HG03039 (cell line): ENCODE results near the gene LZTS2.

Experiments
- ATAC-seq: cut with Tn5 transposase; IDR thresholded peaks from one replicate; pipeline ENCODE4 v1.9.1; 2021; ENCODE audit warnings: mild to moderate bottlenecking, moderate library complexity; ENCODE audit not compliant: unreplicated experiment

Gene LZTS2

GRCh38 chr10:100978901-100979195, 20.8 kb upstream of the LZTS2 start:
- ATAC-seq = no peak

DNA sequence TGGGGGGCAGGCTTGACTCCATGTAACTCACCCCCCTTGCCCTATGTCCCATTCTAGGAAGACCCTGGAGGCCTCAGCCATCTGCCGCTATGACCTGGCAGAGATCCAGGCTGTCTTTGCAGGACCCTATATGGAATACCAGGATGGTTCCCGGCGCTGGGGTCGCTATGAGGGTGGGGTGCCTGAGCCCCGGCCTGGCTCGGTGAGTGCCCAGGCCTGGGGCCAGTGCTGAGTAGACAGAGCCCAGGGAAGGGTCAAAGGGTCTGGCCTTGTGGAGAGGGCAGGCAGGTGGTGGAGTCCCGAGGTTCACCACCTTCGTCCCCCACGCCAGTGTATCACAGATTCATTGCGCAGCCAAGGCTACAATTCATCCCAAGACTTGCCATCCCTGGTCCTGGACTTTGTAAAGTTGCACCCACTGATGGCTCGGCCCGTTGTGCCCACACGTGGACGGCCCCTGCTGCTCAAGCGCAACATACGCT, 19.8 kb upstream of the LZTS2 start:
- no peak for ATAC-seq

GRCh38 chr10:100980311-100980710, 19.3 kb upstream of the LZTS2 start:
- no peak for ATAC-seq

- ATAC-seq = no peak
Measured at GRCh38 chr10:100980711-100981110, 18.9 kb upstream of the LZTS2 start.

DNA sequence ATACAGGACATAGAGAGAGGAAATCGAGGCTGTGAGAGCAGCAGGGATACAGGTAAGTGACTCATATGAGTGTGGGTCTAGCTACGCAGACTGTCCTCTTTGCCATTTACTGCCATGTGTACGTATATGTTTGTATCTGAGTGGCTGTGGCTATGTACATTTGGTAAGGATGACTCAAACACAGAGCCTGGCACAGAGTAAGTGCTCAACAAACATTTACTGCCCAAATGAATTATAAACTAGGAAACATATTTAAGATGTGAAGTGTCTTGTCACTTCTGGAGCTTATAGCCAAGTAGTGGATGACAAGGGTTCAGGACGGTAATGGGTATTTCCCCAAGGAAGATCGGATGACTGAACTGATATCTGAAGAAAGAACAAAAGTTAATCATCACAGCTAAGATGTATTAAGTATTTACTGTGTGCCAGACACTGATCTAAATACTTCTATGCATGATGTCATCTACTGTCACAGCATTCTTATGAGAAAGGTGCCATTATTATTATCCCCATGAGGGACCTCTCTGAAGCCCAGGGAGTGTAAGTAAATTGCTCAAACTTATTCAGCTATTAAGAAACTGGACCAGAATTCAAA, 18.3 kb upstream of the LZTS2 start:
- ATAC-seq = no peak

- no peak for ATAC-seq
Measured at GRCh38 chr10:100982916-100983830, 16.4 kb upstream of the LZTS2 start.

GRCh38 chr10:100983868-100984671, 15.5 kb upstream of the LZTS2 start:
- no peak for ATAC-seq

GRCh38 chr10:100984672-100985177, 14.9 kb upstream of the LZTS2 start:
- no peak for ATAC-seq

DNA sequence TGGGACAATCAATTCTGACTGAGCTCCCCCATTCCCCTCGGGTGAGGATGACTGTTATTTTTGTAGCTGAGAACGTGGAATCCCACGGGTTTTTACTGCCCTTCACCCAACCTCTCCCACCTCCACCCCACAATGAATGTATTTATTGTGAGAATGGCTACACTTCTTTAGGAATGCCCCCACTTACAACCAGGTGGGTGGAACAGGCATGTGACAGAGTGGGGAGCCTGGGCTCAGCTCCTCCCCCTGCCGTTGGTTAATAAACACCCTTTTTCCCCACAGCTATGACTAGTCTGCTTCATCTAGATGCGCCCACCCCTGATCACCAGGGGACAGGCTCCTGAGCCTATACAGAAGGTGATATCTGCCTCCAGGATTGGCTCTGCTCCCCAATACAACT, 14.3 kb upstream of the LZTS2 start:
- no peak for ATAC-seq

DNA sequence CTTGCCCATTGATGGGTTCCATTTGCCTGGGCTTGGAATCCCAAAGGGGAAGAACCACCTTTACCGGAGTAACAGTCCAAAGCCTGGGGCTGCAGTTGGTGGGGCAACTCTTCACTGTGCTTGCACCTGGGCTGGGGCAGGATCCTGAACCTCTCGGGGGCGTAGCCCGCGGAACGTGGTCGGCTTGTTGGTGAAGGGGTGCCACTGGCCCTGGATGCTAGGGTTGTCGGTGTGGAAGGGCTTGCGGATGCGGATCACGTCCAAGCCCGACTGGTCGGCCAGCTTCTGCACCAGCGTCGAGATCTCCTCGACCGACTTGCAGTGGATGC, 13.0 kb upstream of the LZTS2 start:
- no peak for ATAC-seq

DNA sequence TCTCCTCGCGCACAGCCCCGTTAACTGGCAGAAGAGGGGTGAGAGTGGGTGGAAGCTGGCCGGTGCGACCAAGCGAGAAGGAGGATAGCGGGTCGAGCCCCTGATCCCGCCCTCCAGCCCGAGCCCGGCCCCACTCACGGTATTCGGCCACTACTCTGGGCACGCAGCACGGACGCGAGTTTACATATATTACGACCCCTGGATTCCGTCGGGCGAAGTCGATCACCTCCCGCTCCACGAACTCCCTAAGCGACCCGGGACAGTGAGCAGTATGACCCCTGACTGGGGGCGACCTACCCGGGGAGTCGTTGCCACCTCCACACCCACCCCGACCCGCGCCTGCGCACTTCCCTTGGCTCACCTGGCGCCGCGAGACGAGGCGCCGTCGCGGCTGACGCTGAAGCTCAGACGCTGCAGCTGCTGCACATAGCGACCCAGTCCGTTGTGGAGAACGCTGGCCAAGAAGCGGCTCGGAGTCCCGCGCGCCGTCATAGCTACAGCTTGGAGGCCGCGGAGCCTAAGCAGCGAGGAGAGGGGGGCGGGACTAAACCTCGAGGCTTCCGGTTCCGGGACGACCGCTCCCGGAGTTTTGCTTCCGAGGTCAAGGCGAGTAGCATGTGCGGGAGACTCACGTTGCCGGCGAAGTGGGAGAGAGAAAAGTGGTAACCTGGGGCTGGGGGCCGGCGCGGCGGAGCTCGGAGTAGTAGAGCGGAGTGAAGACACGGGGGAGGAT, 12.5 kb upstream of the LZTS2 start, which contains the start of the genes MRPL43 and TWNK:
TSS of gene MRPL43 (minus strand) at position 546 of the 733 bp plus-strand sequence. CDS start at position 492, 54 bp downstream.
TSS of gene TWNK (plus strand) at position 592 of the 733 bp plus-strand sequence. CDS start 668 bp downstream, outside the sequence.
- peak; percentile 79 for ATAC-seq

DNA sequence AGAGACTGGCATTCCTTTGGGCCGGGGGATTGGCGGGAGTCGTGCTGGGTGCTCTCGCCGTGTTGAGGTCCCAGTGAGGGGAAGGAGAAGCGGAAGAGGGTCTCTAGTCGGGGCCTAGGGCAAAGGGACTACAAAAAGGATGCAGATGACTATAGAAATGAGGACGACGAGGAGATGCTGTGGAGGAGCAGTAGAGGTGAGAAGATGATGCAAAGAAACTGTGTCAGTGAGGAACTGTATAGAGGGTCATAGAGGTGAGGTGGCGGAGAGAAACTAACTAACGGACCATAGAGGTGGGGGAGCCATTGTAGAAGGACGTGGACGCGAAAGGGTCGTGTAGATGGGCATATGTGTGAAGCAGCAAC, 11.9 kb upstream of the LZTS2 start:
- ATAC-seq = no peak

DNA sequence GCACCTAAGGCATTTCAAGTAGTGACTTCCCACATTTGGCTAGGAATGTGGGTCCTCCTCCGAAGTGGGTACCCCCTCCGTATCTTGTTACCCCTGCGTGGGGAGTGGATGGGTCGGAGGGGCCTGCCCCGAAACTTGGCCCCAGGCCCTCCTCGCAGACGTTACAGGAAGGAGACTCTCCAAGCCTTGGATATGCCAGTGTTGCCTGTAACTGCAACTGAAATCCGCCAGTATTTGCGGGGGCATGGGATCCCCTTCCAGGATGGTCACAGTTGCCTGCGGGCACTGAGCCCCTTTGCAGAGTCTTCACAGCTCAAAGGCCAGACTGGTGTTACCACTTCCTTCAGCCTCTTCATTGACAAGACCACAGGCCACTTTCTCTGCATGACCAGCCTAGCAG, 11.4 kb upstream of the LZTS2 start:
- no peak for ATAC-seq

- ATAC-seq = no peak
Measured at GRCh38 chr10:100989088-100989487, 10.5 kb upstream of the LZTS2 start.

DNA sequence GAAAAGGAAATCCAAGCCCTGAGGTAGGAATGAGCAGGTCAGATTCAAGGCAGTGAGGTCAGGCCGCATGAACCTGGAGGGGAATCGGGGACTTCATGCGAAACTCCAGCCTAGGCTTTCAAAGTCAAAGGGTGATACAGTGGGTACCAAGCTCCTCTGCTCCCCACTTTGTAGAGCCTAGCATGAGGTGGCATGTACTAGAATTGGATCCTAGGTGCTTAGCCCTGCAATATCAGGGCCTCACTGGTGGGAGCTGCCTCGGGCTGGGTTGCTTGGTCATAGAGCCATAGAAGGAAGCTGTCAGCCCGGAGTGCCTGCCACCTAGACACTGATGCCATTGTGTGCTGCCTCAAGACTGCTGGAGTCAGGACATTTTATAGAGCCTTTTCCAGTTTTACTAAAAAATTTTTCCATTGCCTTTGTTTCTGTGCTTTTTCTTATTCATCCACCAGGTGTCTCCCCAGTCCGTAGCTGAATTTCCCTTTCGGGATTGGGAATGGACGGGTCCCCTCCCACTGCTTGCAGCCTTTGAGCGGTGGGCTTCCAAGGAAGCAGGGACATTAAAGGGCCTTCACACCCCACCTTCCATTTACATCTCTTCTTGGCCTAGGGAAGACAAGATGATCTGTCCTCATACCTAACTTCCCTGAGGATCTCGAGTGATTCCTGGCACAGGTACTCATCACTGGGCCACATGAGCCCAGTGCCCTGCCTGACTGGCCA, 5.5 kb upstream of the LZTS2 start:
- no peak for ATAC-seq

GRCh38 chr10:100995181-100995580, 4.4 kb upstream of the LZTS2 start:
- ATAC-seq = no peak

- no peak for ATAC-seq
Measured at GRCh38 chr10:100996678-100997359, 2.8 kb upstream of the LZTS2 start.

DNA sequence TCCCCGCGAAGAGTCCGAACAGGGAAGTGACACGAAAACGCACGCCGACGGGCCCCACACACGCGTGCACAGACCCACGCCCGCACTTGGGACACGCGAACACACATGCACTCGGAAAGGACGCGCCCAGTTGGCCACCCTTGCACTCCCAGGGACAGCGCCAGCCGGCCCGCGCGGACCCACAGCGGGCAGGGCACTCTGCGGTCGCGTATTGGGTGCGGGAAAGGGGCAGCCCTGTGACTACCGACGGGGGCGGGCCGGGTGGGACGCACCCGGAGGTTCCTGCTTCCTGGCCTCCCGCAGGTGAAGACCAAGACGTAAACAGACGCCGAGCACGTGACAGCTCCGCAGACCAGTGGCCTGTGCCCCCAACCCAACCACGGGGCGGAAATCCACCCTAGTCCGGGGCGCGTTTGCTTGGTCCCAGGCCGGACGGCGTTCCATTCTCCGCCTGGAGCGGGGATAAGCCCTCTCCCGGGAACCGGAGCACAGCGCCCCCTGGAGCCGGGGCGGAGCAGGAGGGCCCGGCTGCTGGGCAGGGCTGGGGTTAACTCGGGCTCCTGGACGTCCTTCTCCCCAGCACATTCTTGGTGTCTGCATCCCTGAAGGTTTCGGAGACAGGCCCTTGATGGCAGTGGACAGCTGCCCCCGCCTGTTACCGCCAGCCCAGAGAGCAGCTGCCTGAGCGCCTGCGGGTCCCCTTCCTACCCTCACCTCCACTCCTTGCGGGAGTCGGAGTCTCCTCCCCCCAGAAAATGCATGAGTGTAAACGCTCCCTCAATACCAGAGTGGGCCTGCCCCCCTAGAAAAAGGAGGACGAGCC, 2.0 kb upstream of the LZTS2 start:
- ATAC-seq = peak; percentile 37
